GM12874 (cell line): ENCODE results near the gene CPXCR1.

Source experiments
- CTCF ChIP-seq: IDR thresholded peaks from 2 replicates; pipeline ENCODE4 v1.5.1; 2011; ENCODE audit warnings: low read depth, mild to moderate bottlenecking, control low read depth, low read length, moderate library complexity; ENCODE audit not compliant: insufficient read depth

The CPXCR1 gene

GRCh38 chrX:88746925-88747324 is at the start of gene CPXCR1:
Gene CPXCR1, plus strand, starts transcription at chrX:88747225. Its CDS starts 6,190 bp downstream, at chrX:88753415.
- TF ChIP-seq CTCF, result no peak

- no peak for TF ChIP-seq CTCF
Observed at GRCh38 chrX:88735835-88736234, 11.2 kb upstream of the CPXCR1 start.

GRCh38 chrX:88789825-88790224 is 42.8 kb downstream of the CPXCR1 start:
- no peak for TF ChIP-seq CTCF
